Superior temporal gyrus (tissue), 1 donor: ENCODE measurements around the gene DAB2IP.

Source experiments
- DNase-seq: peaks from one replicate; pipeline ENCODE4 v3.0.0-alpha.2; 2016; ENCODE audit errors: extremely low spot score

Gene DAB2IP

GRCh38 chr9:121763131-121763530 lies 111.7 kb downstream of the DAB2IP start:
- DNase-seq = no peak

- no peak for DNase-seq
These were observed 112.3 kb downstream of the DAB2IP start for GRCh38 chr9:121763561-121764370.

GRCh38 chr9:121764371-121764730 lies 112.9 kb downstream of the DAB2IP start:
- no peak for DNase-seq

GRCh38 chr9:121765021-121765950 lies 113.9 kb downstream of the DAB2IP start:
- DNase-seq = no peak

- DNase-seq = no peak
These were observed 114.7 kb downstream of the DAB2IP start for GRCh38 chr9:121766081-121766683.

- no peak for DNase-seq
These were observed 115.8 kb downstream of the DAB2IP start for GRCh38 chr9:121767171-121767769.

- no peak for DNase-seq
These were observed 117.1 kb downstream of the DAB2IP start for GRCh38 chr9:121768416-121769015.

GRCh38 chr9:121769939-121770338 lies 118.5 kb downstream of the DAB2IP start:
- no peak for DNase-seq

- no peak for DNase-seq
These were observed 119.2 kb downstream of the DAB2IP start for GRCh38 chr9:121770415-121771273.

- no peak for DNase-seq
These were observed 120.0 kb downstream of the DAB2IP start for GRCh38 chr9:121771418-121771817.

- no peak for DNase-seq
These were observed 120.6 kb downstream of the DAB2IP start for GRCh38 chr9:121771851-121772599.

GRCh38 chr9:121772600-121773285 lies 121.3 kb downstream of the DAB2IP start:
- no peak for DNase-seq

GRCh38 chr9:121773286-121773953 lies 122.0 kb downstream of the DAB2IP start:
- no peak for DNase-seq

GRCh38 chr9:121773954-121774714 lies 122.7 kb downstream of the DAB2IP start:
- no peak for DNase-seq

- no peak for DNase-seq
These were observed 123.5 kb downstream of the DAB2IP start for GRCh38 chr9:121774715-121775613.

GRCh38 chr9:121776001-121776738 lies 124.7 kb downstream of the DAB2IP start:
- DNase-seq = no peak
